Cardiac muscle cell (in vitro differentiated cells and primary cell): Measurements from ENCODE around the gene KLHL5. TPM values are rescaled to one million over a fixed set of nuclear protein-coding genes. Genes with fewer than 3 reads are reported as not detected.
A peak's percentile ranks its signal among the peaks of the same experiment; 100 is the strongest.

ENCODE experiments used
- DNase-seq, 2 donors: peaks; one replicate each; pipeline versions ENCODE4 v3.0.0 to v3.0.0-alpha.2; 2010 to 2017; ENCODE audit warnings: low read depth in 1 of 2, low spot score in 1 of 2
- H3K27ac ChIP-seq: fragments of 200-600 bp; sonication (generic); 2 replicates; pipeline ENCODE4 v1.5.1; 2016
- H3K27me3 ChIP-seq: fragments of 200-600 bp; sonication (generic); 2 replicates; pipeline ENCODE4 v1.6.0; 2016; ENCODE audit warnings: control low read depth
- H3K36me3 ChIP-seq: fragments of 200-600 bp; sonication (generic); 2 replicates; pipeline ENCODE4 v1.5.1; 2016; ENCODE audit warnings: control low read depth
- H3K4me1 ChIP-seq: fragments of 200-600 bp; sonication (generic); 2 replicates; pipeline ENCODE4 v1.8.1; 2017; ENCODE audit warnings: low read depth, mild to moderate bottlenecking, mixed run types
- H3K4me3 ChIP-seq: fragments of 200-600 bp; sonication (generic); 2 replicates; pipeline ENCODE4 v1.5.1; 2016; ENCODE audit warnings: mild to moderate bottlenecking
- H3K9me3 ChIP-seq: fragments of 200-600 bp; sonication (generic); 2 replicates; pipeline ENCODE4 v1.5.1; 2017; ENCODE audit warnings: low read depth, mild to moderate bottlenecking, control low read depth
- polyA plus RNA-seq: library from polyadenylated mRNA; unstranded; fragments of >200 nt; fragmentation: Nextera tagmentation; extraction: Ambion mirVana; gene quantifications from 2 replicates; pipeline ENCODE4 v1.2.1, GENCODE V29; 2016
- total RNA-seq: library from RNA; depleted of rRNA; stranded (reverse); fragments of >200 nt; gene quantifications from 2 replicates; pipeline ENCODE4 v1.2.3, GENCODE V29; 2016
- TF ChIP-seq, protein P1 (sequence below): IDR thresholded peaks from 2 replicates; pipeline ENCODE4 v1.5.1; 2012; ENCODE audit warnings: low read depth, mild to moderate bottlenecking, low read length

KLHL5 gene, protein sequence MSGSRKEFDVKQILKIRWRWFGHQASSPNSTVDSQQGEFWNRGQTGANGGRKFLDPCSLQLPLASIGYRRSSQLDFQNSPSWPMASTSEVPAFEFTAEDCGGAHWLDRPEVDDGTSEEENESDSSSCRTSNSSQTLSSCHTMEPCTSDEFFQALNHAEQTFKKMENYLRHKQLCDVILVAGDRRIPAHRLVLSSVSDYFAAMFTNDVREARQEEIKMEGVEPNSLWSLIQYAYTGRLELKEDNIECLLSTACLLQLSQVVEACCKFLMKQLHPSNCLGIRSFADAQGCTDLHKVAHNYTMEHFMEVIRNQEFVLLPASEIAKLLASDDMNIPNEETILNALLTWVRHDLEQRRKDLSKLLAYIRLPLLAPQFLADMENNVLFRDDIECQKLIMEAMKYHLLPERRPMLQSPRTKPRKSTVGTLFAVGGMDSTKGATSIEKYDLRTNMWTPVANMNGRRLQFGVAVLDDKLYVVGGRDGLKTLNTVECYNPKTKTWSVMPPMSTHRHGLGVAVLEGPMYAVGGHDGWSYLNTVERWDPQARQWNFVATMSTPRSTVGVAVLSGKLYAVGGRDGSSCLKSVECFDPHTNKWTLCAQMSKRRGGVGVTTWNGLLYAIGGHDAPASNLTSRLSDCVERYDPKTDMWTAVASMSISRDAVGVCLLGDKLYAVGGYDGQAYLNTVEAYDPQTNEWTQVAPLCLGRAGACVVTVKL
- total RNA-seq (17.3 and 27.7 TPM in 2 replicates), polyA plus RNA-seq (20.7 and 27.4 TPM in 2 replicates)

DNA sequence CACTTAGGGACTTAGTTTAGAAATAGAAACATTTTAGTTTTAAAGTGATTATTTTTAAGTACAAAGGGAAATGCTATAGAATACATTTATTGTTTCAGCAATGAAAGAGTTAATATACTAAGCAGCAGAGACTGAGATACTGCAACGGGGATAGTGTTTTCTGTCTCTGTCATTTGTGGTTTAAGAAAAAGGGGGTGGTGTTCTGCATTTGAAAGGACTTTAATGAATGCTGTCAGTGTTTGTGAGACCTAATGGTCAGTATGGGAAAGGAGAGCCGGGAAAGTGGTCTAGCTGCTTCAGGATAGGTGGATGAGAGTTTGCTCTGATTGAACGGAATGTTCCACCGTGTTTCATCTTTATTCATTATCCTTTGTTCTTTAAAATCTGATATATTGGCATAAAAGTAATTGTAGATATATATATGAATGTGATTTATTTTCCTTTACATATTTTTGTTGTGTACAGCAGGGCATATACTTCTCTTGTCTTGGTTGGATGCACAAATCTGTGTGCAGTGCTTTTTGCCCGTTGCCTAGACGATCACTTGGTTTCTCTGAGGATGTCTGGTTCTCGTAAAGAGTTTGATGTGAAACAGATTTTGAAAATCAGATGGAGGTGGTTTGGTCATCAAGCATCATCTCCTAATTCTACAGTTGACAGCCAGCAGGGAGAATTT, at the start of gene KLHL5:
KLHL5 (plus strand) TSS at position 139 of the 676 bp plus-strand sequence; CDS start at position 560, 421 bp downstream.
- DNase-seq = peak in 1 of 2 donors; percentile 46
- Histone ChIP-seq H3K36me3 (no peaks in the 10 kb centered on the region), H3K9me3 (no peaks in the 10 kb centered on the region), H3K4me3 (no peak within 1 kb of the TSS), H3K27me3 (no peaks in the 10 kb centered on the region), H3K4me1 (peaks cover 17% of the 10 kb centered on the region), H3K27ac (no peak within 1 kb of the TSS)
- TF ChIP-seq, protein P1, sequence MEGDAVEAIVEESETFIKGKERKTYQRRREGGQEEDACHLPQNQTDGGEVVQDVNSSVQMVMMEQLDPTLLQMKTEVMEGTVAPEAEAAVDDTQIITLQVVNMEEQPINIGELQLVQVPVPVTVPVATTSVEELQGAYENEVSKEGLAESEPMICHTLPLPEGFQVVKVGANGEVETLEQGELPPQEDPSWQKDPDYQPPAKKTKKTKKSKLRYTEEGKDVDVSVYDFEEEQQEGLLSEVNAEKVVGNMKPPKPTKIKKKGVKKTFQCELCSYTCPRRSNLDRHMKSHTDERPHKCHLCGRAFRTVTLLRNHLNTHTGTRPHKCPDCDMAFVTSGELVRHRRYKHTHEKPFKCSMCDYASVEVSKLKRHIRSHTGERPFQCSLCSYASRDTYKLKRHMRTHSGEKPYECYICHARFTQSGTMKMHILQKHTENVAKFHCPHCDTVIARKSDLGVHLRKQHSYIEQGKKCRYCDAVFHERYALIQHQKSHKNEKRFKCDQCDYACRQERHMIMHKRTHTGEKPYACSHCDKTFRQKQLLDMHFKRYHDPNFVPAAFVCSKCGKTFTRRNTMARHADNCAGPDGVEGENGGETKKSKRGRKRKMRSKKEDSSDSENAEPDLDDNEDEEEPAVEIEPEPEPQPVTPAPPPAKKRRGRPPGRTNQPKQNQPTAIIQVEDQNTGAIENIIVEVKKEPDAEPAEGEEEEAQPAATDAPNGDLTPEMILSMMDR = no peak

DNA sequence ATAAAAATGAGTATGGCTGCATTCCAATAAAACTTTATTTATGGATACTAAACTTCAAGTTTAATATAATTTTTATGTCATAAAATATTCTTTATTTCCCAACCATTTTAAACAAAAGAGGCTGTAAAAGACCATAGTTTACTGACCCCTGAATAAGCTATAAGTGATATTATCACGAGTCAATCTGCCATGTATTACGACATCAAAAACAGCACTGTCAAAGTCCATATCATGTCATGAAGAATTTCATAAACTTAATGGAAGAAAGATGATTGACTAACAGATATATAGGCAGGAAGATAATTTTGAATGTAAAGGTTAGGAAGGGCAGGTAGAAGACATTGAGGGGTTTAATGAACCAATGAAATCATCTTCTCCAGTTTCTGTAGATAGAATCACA, 48.0 kb upstream of the KLHL5 start:
- Histone ChIP-seq H3K9me3 (no peaks in the 10 kb centered on the region), H3K27me3 (no peaks in the 10 kb centered on the region), H3K4me3 (no peak overlapping the region), H3K36me3 (no peaks in the 10 kb centered on the region), H3K27ac (no peak overlapping the region), H3K4me1 (no peaks in the 10 kb centered on the region)
- DNase-seq = no peak
- TF ChIP-seq, protein P1 = no peak

DNA sequence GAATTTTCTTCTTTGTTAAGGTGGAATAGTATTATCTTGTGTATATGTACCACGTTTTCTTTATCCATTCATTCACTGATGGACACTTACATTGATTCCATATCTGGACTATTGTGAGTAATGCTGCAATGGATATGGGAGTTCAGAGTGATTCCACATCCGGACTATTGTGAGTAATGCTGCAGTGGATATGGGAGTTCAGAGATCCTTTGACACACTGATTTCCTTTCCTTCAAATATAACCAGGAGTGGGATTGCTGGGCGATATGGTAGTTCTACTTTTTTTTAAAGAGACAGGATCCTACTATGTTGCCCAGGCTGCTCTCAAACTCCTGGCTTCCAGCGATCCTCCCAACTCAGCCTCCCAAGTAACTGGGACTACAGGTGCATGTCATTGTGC, 41.9 kb upstream of the KLHL5 start:
- H3K36me3 ChIP-seq = no peaks in the 10 kb centered on the region
- TF ChIP-seq, protein P1 = no peak

DNA sequence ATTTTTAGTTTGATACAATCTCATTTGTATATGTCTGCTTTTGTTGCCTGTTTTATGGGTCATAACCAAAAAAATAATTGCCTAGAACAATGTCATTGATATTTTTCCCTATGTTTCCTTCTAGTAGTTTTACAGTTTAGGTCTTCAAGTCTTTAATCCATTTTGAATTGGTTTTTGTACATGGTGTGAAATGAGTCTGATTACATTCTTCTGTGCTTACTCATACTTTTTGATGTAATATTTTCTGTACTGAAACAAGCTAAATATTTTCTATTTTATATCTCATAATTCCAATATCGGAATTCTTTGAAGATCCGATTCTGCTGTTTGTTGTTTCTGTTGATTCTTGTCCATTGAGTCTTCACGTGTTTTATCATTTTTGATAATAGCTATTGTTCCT, 40.4 kb upstream of the KLHL5 start:
- Histone ChIP-seq H3K27me3 (no peaks in the 10 kb centered on the region), H3K27ac (no peak overlapping the region), H3K36me3 (no peaks in the 10 kb centered on the region), H3K4me3 (no peak overlapping the region), H3K9me3 (no peaks in the 10 kb centered on the region), H3K4me1 (no peaks in the 10 kb centered on the region)
- TF ChIP-seq, protein P1 = no peak
- DNase-seq = no peak

More for the DNA sequence above, 41.9 kb upstream of the KLHL5 start:
- Histone ChIP-seq H3K9me3 (no peaks in the 10 kb centered on the region), H3K27me3 (no peaks in the 10 kb centered on the region), H3K27ac (no peak overlapping the region), H3K4me3 (no peak overlapping the region), H3K4me1 (no peaks in the 10 kb centered on the region)
- DNase-seq = no peak

DNA sequence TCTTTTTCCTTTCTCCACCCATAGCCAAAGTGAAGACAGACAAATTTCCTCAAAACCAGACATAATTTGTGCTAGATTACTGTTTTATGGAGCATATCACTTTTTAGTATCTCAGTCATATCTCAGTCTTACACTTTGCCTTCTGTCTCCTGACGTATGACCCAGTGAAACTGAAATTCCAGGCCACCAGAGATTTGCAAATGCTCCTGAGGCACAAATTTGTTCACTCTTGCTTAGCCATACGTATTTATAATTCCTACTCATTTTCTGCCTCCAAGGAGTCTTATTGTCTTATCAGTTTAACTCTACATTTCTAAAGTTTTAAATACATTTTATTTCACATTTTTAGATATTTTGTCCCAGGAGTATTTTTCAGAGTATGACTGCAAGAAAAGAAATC, 39.8 kb upstream of the KLHL5 start:
- H3K9me3 ChIP-seq = no peaks in the 10 kb centered on the region
- no peaks in the 10 kb centered on the region for H3K36me3 ChIP-seq
- H3K4me3 ChIP-seq = no peak overlapping the region
- DNase-seq = no peak
- TF ChIP-seq, protein P1 = no peak
- H3K27me3 ChIP-seq = no peaks in the 10 kb centered on the region
- no peak overlapping the region for H3K27ac ChIP-seq
- no peaks in the 10 kb centered on the region for H3K4me1 ChIP-seq
